ENCODE data around the gene MEIOB. TPM values are rescaled to one million over a fixed set of nuclear protein-coding genes. Genes with fewer than 3 reads are reported as not detected.

MEIOB gene
- total RNA-seq, 1 experiment from 2014 or later = not detected

- peaks cover 2% of the 10 kb centered on the region for H3K9me3 Mint-ChIP-seq (ENCODE audit: low read depth, unreplicated experiment)
Observed at GRCh38 chr16:1791943-1792812, 79.8 kb downstream of the MEIOB start.

GRCh38 chr16:1791256-1791942 lies 80.6 kb downstream of the MEIOB start:
- BruUV-seq (replicated peaks) = no TSS peak
- no peak for TF ChIP-seq CTCF (IDR thresholded peaks at IDR 0.05; ENCODE audit: unreplicated experiment)
- intact Hi-C loops (cut with micrococcal nuclease; ENCODE audit: unreplicated experiment) = no loop called here
- Mint-ChIP-seq H3K36me3 (ENCODE audit: insufficient read depth, unreplicated experiment) (peaks cover 40% of the 10 kb centered on the region), H3K4me3 (ENCODE audit: low read depth, unreplicated experiment) (no peak overlapping the region), H3K27me3 (ENCODE audit: unreplicated experiment) (no peaks in the 10 kb centered on the region), H3K4me1 (ENCODE audit: low read depth, unreplicated experiment) (no peaks in the 10 kb centered on the region), H3K9me3 (ENCODE audit: low read depth, unreplicated experiment) (no peaks in the 10 kb centered on the region), H3K27ac (ENCODE audit: unreplicated experiment) (no peak overlapping the region)
- DNase-seq = no peak
- CTCF ChIA-PET = no interaction called here

More at GRCh38 chr16:1791943-1792812, 79.8 kb downstream of the MEIOB start:
- H3K4me3 Mint-ChIP-seq (ENCODE audit: low read depth, unreplicated experiment) = no peak overlapping the region
- no TSS peak for BruUV-seq (replicated peaks)
- CTCF ChIA-PET = interaction anchor here (0.6 kb wide), 1 partner anchor 11 kb away, joined by 3 read pairs; no protein-coding TSS in a partner anchor
- DNase-seq = no peak
- H3K36me3 Mint-ChIP-seq (ENCODE audit: insufficient read depth, unreplicated experiment) = peaks cover 37% of the 10 kb centered on the region
- no peaks in the 10 kb centered on the region for H3K27me3 Mint-ChIP-seq (ENCODE audit: unreplicated experiment)
- H3K27ac Mint-ChIP-seq (ENCODE audit: unreplicated experiment) = no peak overlapping the region
- TF ChIP-seq CTCF (IDR thresholded peaks at IDR 0.05; ENCODE audit: unreplicated experiment) = no peak
- intact Hi-C loops (cut with micrococcal nuclease; ENCODE audit: unreplicated experiment) = no loop called here
- H3K4me1 Mint-ChIP-seq (ENCODE audit: low read depth, unreplicated experiment) = no peaks in the 10 kb centered on the region

GRCh38 chr16:1790611-1791255 lies 81.2 kb downstream of the MEIOB start:
- intact Hi-C loops (cut with micrococcal nuclease; ENCODE audit: unreplicated experiment) = no loop called here
- no peaks in the 10 kb centered on the region for H3K9me3 Mint-ChIP-seq (ENCODE audit: low read depth, unreplicated experiment)
- no peak for TF ChIP-seq CTCF (IDR thresholded peaks at IDR 0.05; ENCODE audit: unreplicated experiment)
- CTCF ChIA-PET = no interaction called here
- H3K27ac Mint-ChIP-seq (ENCODE audit: unreplicated experiment) = no peak overlapping the region
- BruUV-seq (replicated peaks) = no TSS peak
- H3K4me3 Mint-ChIP-seq (ENCODE audit: low read depth, unreplicated experiment) = no peak overlapping the region
- no peak for DNase-seq
- H3K36me3 Mint-ChIP-seq (ENCODE audit: insufficient read depth, unreplicated experiment) = peaks cover 44% of the 10 kb centered on the region
- no peaks in the 10 kb centered on the region for H3K27me3 Mint-ChIP-seq (ENCODE audit: unreplicated experiment)
- H3K4me1 Mint-ChIP-seq (ENCODE audit: low read depth, unreplicated experiment) = no peaks in the 10 kb centered on the region

- no peaks in the 10 kb centered on the region for H3K27me3 Mint-ChIP-seq (ENCODE audit: unreplicated experiment)
- no peak for TF ChIP-seq CTCF (IDR thresholded peaks at IDR 0.05; ENCODE audit: unreplicated experiment)
- no peak overlapping the region for H3K4me3 Mint-ChIP-seq (ENCODE audit: low read depth, unreplicated experiment)
- intact Hi-C loops (cut with micrococcal nuclease; ENCODE audit: unreplicated experiment) = no loop called here
- H3K27ac Mint-ChIP-seq (ENCODE audit: unreplicated experiment) = no peak overlapping the region
- H3K9me3 Mint-ChIP-seq (ENCODE audit: low read depth, unreplicated experiment) = no peaks in the 10 kb centered on the region
- CTCF ChIA-PET = no interaction called here
- BruUV-seq (replicated peaks) = no TSS peak
- DNase-seq = no peak
- H3K36me3 Mint-ChIP-seq (ENCODE audit: insufficient read depth, unreplicated experiment) = peaks cover 48% of the 10 kb centered on the region
- no peaks in the 10 kb centered on the region for H3K4me1 Mint-ChIP-seq (ENCODE audit: low read depth, unreplicated experiment)
Observed at GRCh38 chr16:1790261-1790610, 81.7 kb downstream of the MEIOB start.

All from Calu3 (cell line).